ENCODE measurements around the gene GIPR.

GIPR gene

GRCh38 chr19:45640849-45641273 is 27.2 kb upstream of the GIPR start:
- H2AFZ ChIP-seq (ENCODE audit: low read depth, low read length) = no peak overlapping the region
- H3K9me3 ChIP-seq (ENCODE audit: control insufficient read depth, low read length) = no peaks in the 10 kb centered on the region
- WGBS = 54% methylated on average over 17 of the region's 17 CpGs
- no peak overlapping the region for H2AK5ac ChIP-seq (ENCODE audit: low read length, severe bottlenecking)
- peak overlapping the region; percentile 26 for H3K4me2 ChIP-seq (ENCODE audit: low read length, poor library complexity, severe bottlenecking)
- H3K36me3 ChIP-seq (ENCODE audit: control insufficient read depth in 1 of 2, insufficient read depth in 2 of 2, low read depth in 1 of 2, low read length in 2 of 2) = peaks cover 0 to 3% of the 10 kb centered on the region in 2 experiments
- H3K4me3 ChIP-seq (ENCODE audit: insufficient read depth in 1 of 2, low read depth in 1 of 2, low read length in 2 of 2) = no peak overlapping the region
- no peak overlapping the region for H3K9ac ChIP-seq (ENCODE audit: low read length)
- no peak overlapping the region for H2BK5ac ChIP-seq (ENCODE audit: low read depth, low read length, poor library complexity, severe bottlenecking)
- peaks cover 0 to 16% of the 10 kb centered on the region in 2 experiments for H3K27me3 ChIP-seq (ENCODE audit: control insufficient read depth in 1 of 2, insufficient read depth in 1 of 2, low read length in 2 of 2)
- no peak overlapping the region for H3K27ac ChIP-seq (ENCODE audit: low read length, poor library complexity, severe bottlenecking)
- peak overlapping the region; percentile 17 to 35 for H3K18ac ChIP-seq (ENCODE audit: low read depth in 1 of 2, low read length in 2 of 2)
- no peak overlapping the region for H4K91ac ChIP-seq (ENCODE audit: low read length)
- peak overlapping the region; percentile 12 for H4K8ac ChIP-seq (ENCODE audit: low read length)
- no peak for DNase-seq
- no peak overlapping the region for H3K23ac ChIP-seq (ENCODE audit: low read length in 2 of 2)
- peak overlapping the region in 1 of 2 experiments; percentile 11 for H2BK12ac ChIP-seq (ENCODE audit: low read length in 2 of 2)
- H3K79me1 ChIP-seq (replicated peaks; ENCODE audit: low read length, poor library complexity, severe bottlenecking) = peaks cover 7% of the 10 kb centered on the region
- H3K4ac ChIP-seq (ENCODE audit: low read depth in 1 of 2, low read length in 2 of 2) = peak overlapping the region in 1 of 2 experiments; percentile 46
- H3K4me1 ChIP-seq (ENCODE audit: control insufficient read depth, insufficient read depth, low read depth, low read length) = peaks cover 36% of the 10 kb centered on the region
- no peak overlapping the region for H2BK120ac ChIP-seq (ENCODE audit: low read depth, low read length)
- H3K14ac ChIP-seq (ENCODE audit: low read length in 2 of 2) = no peak overlapping the region
- peak overlapping the region; percentile 23 for H2BK15ac ChIP-seq (ENCODE audit: low read depth, poor library complexity, severe bottlenecking)

GRCh38 chr19:45641274-45642105 is 26.5 kb upstream of the GIPR start:
- Histone ChIP-seq H3K27me3 (ENCODE audit: control insufficient read depth in 1 of 2, insufficient read depth in 1 of 2, low read length in 2 of 2) (peaks cover 0 to 22% of the 10 kb centered on the region in 2 experiments), H3K4ac (ENCODE audit: low read depth in 1 of 2, low read length in 2 of 2) (peak overlapping the region; percentile 73 to 82), H3K79me1 (replicated peaks; ENCODE audit: low read length, poor library complexity, severe bottlenecking) (peaks cover 7% of the 10 kb centered on the region), H2BK5ac (ENCODE audit: low read depth, low read length, poor library complexity, severe bottlenecking) (no peak overlapping the region), H3K14ac (ENCODE audit: low read length in 2 of 2) (peak overlapping the region in 1 of 2 experiments; percentile 74), H2BK120ac (ENCODE audit: low read depth, low read length) (peak overlapping the region; percentile 11), H4K8ac (ENCODE audit: low read length) (peak overlapping the region; percentile 78), H3K9me3 (ENCODE audit: control insufficient read depth, low read length) (no peaks in the 10 kb centered on the region), H3K4me1 (ENCODE audit: control insufficient read depth, insufficient read depth, low read depth, low read length) (peaks cover 37% of the 10 kb centered on the region), H3K27ac (ENCODE audit: low read length, poor library complexity, severe bottlenecking) (peak overlapping the region; percentile 67), H2AFZ (ENCODE audit: low read depth, low read length) (peak overlapping the region; percentile 90), H3K18ac (ENCODE audit: low read depth in 1 of 2, low read length in 2 of 2) (peak overlapping the region; percentile 73 to 96), H3K9ac (ENCODE audit: low read length) (peak overlapping the region; percentile 63), H2BK12ac (ENCODE audit: low read length in 2 of 2) (peak overlapping the region; percentile 11 to 80), H3K4me3 (ENCODE audit: insufficient read depth in 1 of 2, low read depth in 1 of 2, low read length in 2 of 2) (peak overlapping the region; percentile 39 to 71), H2AK5ac (ENCODE audit: low read length, severe bottlenecking) (no peak overlapping the region), H2BK15ac (ENCODE audit: low read depth, poor library complexity, severe bottlenecking) (peak overlapping the region; percentile 77), H3K23ac (ENCODE audit: low read length in 2 of 2) (no peak overlapping the region), H4K91ac (ENCODE audit: low read length) (peak overlapping the region; percentile 57), H3K4me2 (ENCODE audit: low read length, poor library complexity, severe bottlenecking) (peak overlapping the region; percentile 90), H3K36me3 (ENCODE audit: control insufficient read depth in 1 of 2, insufficient read depth in 2 of 2, low read depth in 1 of 2, low read length in 2 of 2) (no peaks in the 10 kb centered on the region)
- 2% methylated on average over 32 of the region's 40 CpGs for WGBS
- DNase-seq = peak; percentile 83

GRCh38 chr19:45643024-45643926 is 24.7 kb upstream of the GIPR start:
- Histone ChIP-seq H3K4me3 (ENCODE audit: insufficient read depth in 1 of 2, low read depth in 1 of 2, low read length in 2 of 2) (peak overlapping the region; percentile 28 to 36), H4K91ac (ENCODE audit: low read length) (no peak overlapping the region), H3K4me1 (ENCODE audit: control insufficient read depth, insufficient read depth, low read depth, low read length) (peaks cover 34% of the 10 kb centered on the region), H3K4me2 (ENCODE audit: low read length, poor library complexity, severe bottlenecking) (peak overlapping the region; percentile 77), H3K18ac (ENCODE audit: low read depth in 1 of 2, low read length in 2 of 2) (peak overlapping the region; percentile 38 to 73), H3K27me3 (ENCODE audit: control insufficient read depth in 1 of 2, insufficient read depth in 1 of 2, low read length in 2 of 2) (peaks cover 0 to 24% of the 10 kb centered on the region in 2 experiments), H2BK12ac (ENCODE audit: low read length in 2 of 2) (peak overlapping the region in 1 of 2 experiments; percentile 91), H3K14ac (ENCODE audit: low read length in 2 of 2) (no peak overlapping the region), H3K36me3 (ENCODE audit: control insufficient read depth in 1 of 2, insufficient read depth in 2 of 2, low read depth in 1 of 2, low read length in 2 of 2) (no peaks in the 10 kb centered on the region), H2BK120ac (ENCODE audit: low read depth, low read length) (peak overlapping the region; percentile 21), H2AK5ac (ENCODE audit: low read length, severe bottlenecking) (no peak overlapping the region), H3K4ac (ENCODE audit: low read depth in 1 of 2, low read length in 2 of 2) (no peak overlapping the region), H4K8ac (ENCODE audit: low read length) (no peak overlapping the region), H2BK15ac (ENCODE audit: low read depth, poor library complexity, severe bottlenecking) (no peak overlapping the region), H3K79me1 (replicated peaks; ENCODE audit: low read length, poor library complexity, severe bottlenecking) (peaks cover 1% of the 10 kb centered on the region), H3K27ac (ENCODE audit: low read length, poor library complexity, severe bottlenecking) (no peak overlapping the region), H3K23ac (ENCODE audit: low read length in 2 of 2) (no peak overlapping the region), H3K9me3 (ENCODE audit: control insufficient read depth, low read length) (no peaks in the 10 kb centered on the region), H2AFZ (ENCODE audit: low read depth, low read length) (peak overlapping the region; percentile 49), H3K9ac (ENCODE audit: low read length) (no peak overlapping the region), H2BK5ac (ENCODE audit: low read depth, low read length, poor library complexity, severe bottlenecking) (no peak overlapping the region)
- DNase-seq = peak; percentile 85
- 1% methylated on average over 35 of the region's 39 CpGs for WGBS
